GM04503 (cell line): ENCODE data around the gene CIB1.

ENCODE experiments used
- DNase-seq: peaks from one replicate; pipeline ENCODE4 v3.0.0-alpha.2; 2012; ENCODE audit warnings: low read depth

Gene CIB1

GRCh38 chr15:90214553-90215196, 19.1 kb downstream of the CIB1 start:
- DNase-seq, result no peak

GRCh38 chr15:90213818-90214204, 19.9 kb downstream of the CIB1 start:
- DNase-seq, result no peak

GRCh38 chr15:90213122-90213817, 20.5 kb downstream of the CIB1 start:
- no peak for DNase-seq

- no peak for DNase-seq
These were observed 21.3 kb downstream of the CIB1 start for GRCh38 chr15:90212221-90213098.

GRCh38 chr15:90211440-90212143, 22.1 kb downstream of the CIB1 start:
- no peak for DNase-seq

- no peak for DNase-seq
These were observed 22.7 kb downstream of the CIB1 start for GRCh38 chr15:90211009-90211408.

GRCh38 chr15:90210593-90210992, 23.1 kb downstream of the CIB1 start:
- no peak for DNase-seq

- DNase-seq, result no peak
These were observed 24.1 kb downstream of the CIB1 start for GRCh38 chr15:90209591-90209990.

- DNase-seq, result no peak
These were observed 25.4 kb downstream of the CIB1 start for GRCh38 chr15:90208356-90208755.

- no peak for DNase-seq
These were observed 26.5 kb downstream of the CIB1 start for GRCh38 chr15:90207252-90207651.

GRCh38 chr15:90205886-90206285, 27.9 kb downstream of the CIB1 start:
- no peak for DNase-seq

- DNase-seq, result no peak
These were observed 28.5 kb downstream of the CIB1 start for GRCh38 chr15:90205050-90205848.

- no peak for DNase-seq
These were observed 29.8 kb downstream of the CIB1 start for GRCh38 chr15:90203922-90204321.

GRCh38 chr15:90203473-90203872, 30.3 kb downstream of the CIB1 start:
- DNase-seq, result no peak

- no peak for DNase-seq
These were observed 30.8 kb downstream of the CIB1 start for GRCh38 chr15:90202929-90203328.

GRCh38 chr15:90201944-90202375, 31.8 kb downstream of the CIB1 start:
- no peak for DNase-seq

GRCh38 chr15:90201130-90201943, 32.4 kb downstream of the CIB1 start, which contains the start of gene SEMA4B:
TSS of gene SEMA4B (plus strand) at chr15:90201330. CDS start at chr15:90201579, 249 bp downstream.
- DNase-seq, result no peak

GRCh38 chr15:90200534-90201129, 33.1 kb downstream of the CIB1 start:
- no peak for DNase-seq

GRCh38 chr15:90194655-90195054, 39.1 kb downstream of the CIB1 start:
- DNase-seq, result no peak
